MM.1S (cell line): ENCODE results near the gene DRD3.

Experiments used
- DNase-seq: peaks from one replicate; pipeline ENCODE4 v3.0.0-alpha.2; 2015
- H2AFZ ChIP-seq: fragments of 300-600 bp; sonication (generic); 2 replicates; pipeline ENCODE4 v1.6.0; 2016; ENCODE audit warnings: antibody characterized with exemption, low read length
- H3F3A ChIP-seq: fragments of 300-600 bp; sonication (generic); 2 replicates; pipeline ENCODE4 v1.6.1; 2016; ENCODE audit warnings: mild to moderate bottlenecking, antibody characterized with exemption, low read length, moderate library complexity, mixed read lengths; ENCODE audit not compliant: insufficient read depth
- H3K27ac ChIP-seq: fragments of 300-600 bp; sonication (generic); 2 replicates; pipeline ENCODE4 v1.5.1; 2016; ENCODE audit warnings: mild to moderate bottlenecking, low read length
- H3K27me3 ChIP-seq: fragments of 300-600 bp; sonication (generic); replicated peaks from 2 replicates; pipeline ENCODE4 v1.6.0; 2016; ENCODE audit warnings: low read length; ENCODE audit not compliant: insufficient read depth
- H3K36me3 ChIP-seq: fragments of 300-600 bp; sonication (generic); replicated peaks from 2 replicates; pipeline ENCODE4 v1.6.1; 2016; ENCODE audit warnings: mild to moderate bottlenecking, low read length, mixed read lengths; ENCODE audit not compliant: insufficient read depth
- H3K4me1 ChIP-seq: fragments of 300-600 bp; sonication (generic); 2 replicates; pipeline ENCODE4 v1.6.1; 2016; ENCODE audit warnings: low read length, mixed read lengths
- H3K4me2 ChIP-seq: fragments of 300-600 bp; sonication (generic); 2 replicates; pipeline ENCODE4 v1.6.0; 2016; ENCODE audit warnings: low read depth, low read length
- H3K4me3 ChIP-seq: fragments of 300-600 bp; sonication (generic); 2 replicates; pipeline ENCODE4 v1.5.1; 2016; ENCODE audit warnings: low read length, mixed read lengths
- H3K79me2 ChIP-seq: fragments of 300-600 bp; sonication (generic); 2 replicates; pipeline ENCODE4 v1.6.1; 2016; ENCODE audit warnings: mixed run types, low read length, mixed read lengths
- H3K9ac ChIP-seq: fragments of 300-600 bp; sonication (generic); 2 replicates; pipeline ENCODE4 v1.6.1; 2016; ENCODE audit warnings: low read length, mixed read lengths
- H3K9me2 ChIP-seq: fragments of 300-600 bp; sonication (generic); replicated peaks from 2 replicates; pipeline ENCODE4 v1.6.1; 2016; ENCODE audit warnings: mild to moderate bottlenecking, low read length, mixed read lengths; ENCODE audit not compliant: insufficient read depth
- H3K9me3 ChIP-seq: fragments of 300-600 bp; sonication (generic); replicated peaks from 2 replicates; pipeline ENCODE4 v1.6.1; 2016; ENCODE audit warnings: mild to moderate bottlenecking, low read length, mixed read lengths; ENCODE audit not compliant: insufficient read depth
- H4K20me1 ChIP-seq: fragments of 300-600 bp; sonication (generic); 2 replicates; pipeline ENCODE4 v1.6.1; 2016; ENCODE audit warnings: mild to moderate bottlenecking, low read length, moderate library complexity, mixed read lengths; ENCODE audit not compliant: insufficient read depth
- EZH2 ChIP-seq: fragments of 300-600 bp; sonication (generic); optimal IDR thresholded peaks from 2 replicates; pipeline ENCODE3; 2017; ENCODE audit warnings: low read depth, mild to moderate bottlenecking, antibody characterized with exemption, low read length, mixed read lengths
- EZH2phosphoT487 ChIP-seq: fragments of 300-600 bp; sonication (generic); IDR thresholded peaks from 2 replicates; pipeline ENCODE4 v1.6.1; 2018; ENCODE audit warnings: antibody characterized with exemption, low read length
- TF ChIP-seq, protein P1 (sequence below): fragments of 300-600 bp; sonication (generic); IDR thresholded peaks from 2 replicates; pipeline ENCODE4 v1.5.1; 2016; ENCODE audit warnings: antibody characterized with exemption, low read length, mixed read lengths

The DRD3 gene

DNA sequence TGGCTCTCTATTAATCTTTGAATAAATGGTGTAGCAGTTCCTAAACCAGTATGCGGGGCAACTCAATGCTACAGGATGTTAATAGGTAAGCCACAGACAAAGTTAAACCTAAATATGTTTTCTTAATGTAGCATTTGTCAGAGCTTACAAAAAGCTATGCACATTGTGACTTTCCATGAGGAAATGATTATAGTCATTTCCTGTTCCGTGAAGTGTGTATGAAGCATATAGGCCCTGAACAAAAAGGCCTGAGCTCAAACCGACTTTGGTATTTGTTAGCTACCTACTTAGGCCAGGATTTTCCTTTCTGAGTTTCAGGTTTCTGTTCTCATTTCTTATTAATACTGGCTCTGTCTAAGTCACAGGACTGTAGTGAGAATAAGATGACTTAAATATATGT, 44.3 kb upstream of the DRD3 start:
- Histone ChIP-seq H3K27ac (peak overlapping the region; percentile 59; the same call in 1 of the 2 replicates), H3K4me1 (peaks cover 35% of the 10 kb centered on the region), H3K9me2 (no peaks in the 10 kb centered on the region), H3F3A (peaks cover 16% of the 10 kb centered on the region; the same call in 1 of the 2 replicates), H3K9me3 (no peaks in the 10 kb centered on the region), H3K27me3 (no peaks in the 10 kb centered on the region), H3K4me2 (peak overlapping the region; percentile 5; the same call in 1 of the 2 replicates), H3K4me3 (no peak overlapping the region), H3K79me2 (no peaks in the 10 kb centered on the region), H4K20me1 (no peaks in the 10 kb centered on the region), H2AFZ (no peak overlapping the region), H3K36me3 (no peaks in the 10 kb centered on the region), H3K9ac (no peak overlapping the region; the same call in 1 of the 2 replicates)
- DNase-seq = peak; percentile 79
- TF ChIP-seq EZH2phosphoT487 = no peak
- TF ChIP-seq, protein P1, sequence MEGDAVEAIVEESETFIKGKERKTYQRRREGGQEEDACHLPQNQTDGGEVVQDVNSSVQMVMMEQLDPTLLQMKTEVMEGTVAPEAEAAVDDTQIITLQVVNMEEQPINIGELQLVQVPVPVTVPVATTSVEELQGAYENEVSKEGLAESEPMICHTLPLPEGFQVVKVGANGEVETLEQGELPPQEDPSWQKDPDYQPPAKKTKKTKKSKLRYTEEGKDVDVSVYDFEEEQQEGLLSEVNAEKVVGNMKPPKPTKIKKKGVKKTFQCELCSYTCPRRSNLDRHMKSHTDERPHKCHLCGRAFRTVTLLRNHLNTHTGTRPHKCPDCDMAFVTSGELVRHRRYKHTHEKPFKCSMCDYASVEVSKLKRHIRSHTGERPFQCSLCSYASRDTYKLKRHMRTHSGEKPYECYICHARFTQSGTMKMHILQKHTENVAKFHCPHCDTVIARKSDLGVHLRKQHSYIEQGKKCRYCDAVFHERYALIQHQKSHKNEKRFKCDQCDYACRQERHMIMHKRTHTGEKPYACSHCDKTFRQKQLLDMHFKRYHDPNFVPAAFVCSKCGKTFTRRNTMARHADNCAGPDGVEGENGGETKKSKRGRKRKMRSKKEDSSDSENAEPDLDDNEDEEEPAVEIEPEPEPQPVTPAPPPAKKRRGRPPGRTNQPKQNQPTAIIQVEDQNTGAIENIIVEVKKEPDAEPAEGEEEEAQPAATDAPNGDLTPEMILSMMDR = no peak
- no peak for TF ChIP-seq EZH2

GRCh38 chr3:114221881-114222264, 43.0 kb upstream of the DRD3 start:
- DNase-seq = no peak
- no peaks in the 10 kb centered on the region for H4K20me1 ChIP-seq
- H3K79me2 ChIP-seq = no peaks in the 10 kb centered on the region

GRCh38 chr3:114221165-114221880, 42.5 kb upstream of the DRD3 start:
- DNase-seq = no peak

More at GRCh38 chr3:114221881-114222264, 43.0 kb upstream of the DRD3 start:
- TF ChIP-seq, protein P1 = no peak
- no peak for TF ChIP-seq EZH2phosphoT487
- no peak for TF ChIP-seq EZH2
- no peak overlapping the region for H3K4me2 ChIP-seq
- H2AFZ ChIP-seq = no peak overlapping the region
- no peaks in the 10 kb centered on the region for H3K36me3 ChIP-seq
- peaks cover 35% of the 10 kb centered on the region for H3K4me1 ChIP-seq
- no peaks in the 10 kb centered on the region for H3K9me3 ChIP-seq
- H3K9me2 ChIP-seq = no peaks in the 10 kb centered on the region
- no peaks in the 10 kb centered on the region for H3K27me3 ChIP-seq
- no peak overlapping the region for H3K27ac ChIP-seq
- peaks cover 16% of the 10 kb centered on the region; the same call in 1 of the 2 replicates for H3F3A ChIP-seq
- H3K4me3 ChIP-seq = no peak overlapping the region
- no peak overlapping the region for H3K9ac ChIP-seq

More at GRCh38 chr3:114221165-114221880, 42.5 kb upstream of the DRD3 start:
- Histone ChIP-seq H3K27me3 (no peaks in the 10 kb centered on the region), H3K79me2 (no peaks in the 10 kb centered on the region), H3K9ac (no peak overlapping the region), H2AFZ (no peak overlapping the region), H3K36me3 (no peaks in the 10 kb centered on the region), H3K9me2 (no peaks in the 10 kb centered on the region), H4K20me1 (no peaks in the 10 kb centered on the region), H3K27ac (no peak overlapping the region), H3K9me3 (no peaks in the 10 kb centered on the region), H3F3A (peaks cover 16% of the 10 kb centered on the region; the same call in 1 of the 2 replicates), H3K4me2 (no peak overlapping the region), H3K4me1 (peaks cover 35% of the 10 kb centered on the region), H3K4me3 (no peak overlapping the region)
- TF ChIP-seq EZH2 (no peak), EZH2phosphoT487 (no peak)
- TF ChIP-seq, protein P1 = no peak
